A549 (cell line): ENCODE data around the gene COPB1. TPM values are rescaled to one million over a fixed set of nuclear protein-coding genes. Genes with fewer than 3 reads are reported as not detected.

Experiments
- ATAC-seq, 2 experiments: fragments of 200-7000 bp in 1 of 2; fragments of >200 bp in 1 of 2; cut with Nextera tagmentation in 1 of 2; cut with Tn5 transposase in 1 of 2; 3 replicates each; pipeline versions ENCODE4 v1.8.0 to v1.9.1; 2018 to 2020; ENCODE audit warnings: mild to moderate bottlenecking in 1 of 2, moderate library complexity in 1 of 2
- CTCF ChIA-PET: fragments of 300-600 bp; sonication (Branson Sonifier 250); formaldehyde crosslinking; extraction: SDS; loops from one replicate; lab custom pipeline; 2021; ENCODE audit warnings: antibody characterized with exemption, inconsistent platforms; lab: Yijun Ruan, JAX
- POLR2A ChIA-PET: fragments of 350-600 bp; formaldehyde crosslinking; extraction: SDS; loops from one replicate; lab custom pipeline; 2021; ENCODE audit warnings: antibody characterized with exemption, inconsistent platforms; lab: Yijun Ruan, JAX
- DNase-seq, 2 experiments: peaks; one replicate each; pipeline versions ENCODE4 v3.0.0 to v3.0.0-alpha.2; 2011 to 2016; ENCODE audit warnings: low read depth in 1 of 2, low spot score in 1 of 2
- FAIRE-seq: peaks from 2 replicates; lab custom pipeline; 2011; peaks lifted over from hg19 to GRCh38; lab: Jason Lieb, UNC
- H3K27ac ChIP-seq, 2 experiments: fragments of >200 bp; sonication (Bioruptor Twin); formaldehyde crosslinking; 3 replicates each; pipeline ENCODE4 v1.5.1; 2016 to 2017
- H3K4me1 ChIP-seq: fragments of >200 bp; sonication (Bioruptor Twin); formaldehyde crosslinking; 3 replicates; pipeline ENCODE4 v1.6.1; 2016
- H3K4me2 ChIP-seq: fragments of >200 bp; sonication (Bioruptor Twin); formaldehyde crosslinking; 3 replicates; pipeline ENCODE4 v1.6.1; 2016
- H3K4me3 ChIP-seq: fragments of >200 bp; sonication (Bioruptor Twin); formaldehyde crosslinking; 3 replicates; pipeline ENCODE4 v1.5.1; 2016
- H3K9me3 ChIP-seq: fragments of >200 bp; sonication (Bioruptor Twin); formaldehyde crosslinking; 3 replicates; pipeline ENCODE4 v1.6.1; 2016
- CBX8 ChIP-seq: fragments of 200-600 bp; sonication (generic); IDR thresholded peaks from 2 replicates; pipeline ENCODE4 v1.6.1; 2016
- CHD4 ChIP-seq: fragments of 200-600 bp; sonication (generic); IDR thresholded peaks from 2 replicates; pipeline ENCODE4 v1.6.1; 2016; ENCODE audit warnings: antibody characterized with exemption, mild to moderate bottlenecking, borderline replicate concordance
- EP300 ChIP-seq, 2 experiments: fragments of >200 bp; sonication (Bioruptor Twin); formaldehyde crosslinking; IDR thresholded peaks; 2 replicates in 1 of 2; 3 replicates in 1 of 2; pipeline ENCODE4 v1.6.1; 2016 to 2017
- ESRRA ChIP-seq: fragments of 150-350 bp; IDR thresholded peaks from 2 replicates; pipeline ENCODE4 v1.6.1; 2014; ENCODE audit warnings: mild to moderate bottlenecking, low read length, borderline replicate concordance
- FOSB ChIP-seq: fragments of 250-450 bp; sonication (Bioruptor Pico); IDR thresholded peaks from 2 replicates; pipeline ENCODE4 v1.5.0; 2020; ENCODE audit warnings: mild to moderate bottlenecking, moderate library complexity
- GATA3 ChIP-seq: IDR thresholded peaks from 2 replicates; pipeline ENCODE4 v1.6.1; 2012; ENCODE audit warnings: borderline replicate concordance
- HEYL ChIP-seq: fragments of 250-450 bp; sonication (Bioruptor Pico); IDR thresholded peaks from 2 replicates; pipeline ENCODE4 v1.8.0; 2021; ENCODE audit warnings: mild to moderate bottlenecking, moderate library complexity
- MAFK ChIP-seq: fragments of 450-650 bp; IDR thresholded peaks from 2 replicates; pipeline ENCODE4 v1.6.1; 2014; ENCODE audit not compliant: partially characterized antibody
- MAZ ChIP-seq: fragments of 150-350 bp; IDR thresholded peaks from 2 replicates; pipeline ENCODE4 v1.6.1; 2014; ENCODE audit warnings: antibody characterized with exemption, low read depth, low read length, borderline replicate concordance
- MYC ChIP-seq: IDR thresholded peaks from 2 replicates; pipeline ENCODE4 v1.6.1; 2012; ENCODE audit warnings: mild to moderate bottlenecking, inconsistent platforms, low read length, improper control_type of control experiment, borderline replicate concordance
- POLR2A ChIP-seq: IDR thresholded peaks from 2 replicates; pipeline ENCODE4 v1.6.1; 2012; ENCODE audit warnings: mild to moderate bottlenecking, low read length
- RARB ChIP-seq: fragments of 250-450 bp; sonication (Bioruptor Pico); IDR thresholded peaks from 2 replicates; pipeline ENCODE4 v1.8.0; 2021; ENCODE audit warnings: mild to moderate bottlenecking, moderate library complexity
- RCOR1 ChIP-seq: fragments of 150-350 bp; IDR thresholded peaks from 2 replicates; pipeline ENCODE4 v1.6.1; 2014; ENCODE audit warnings: antibody characterized with exemption, low read length, low read depth
- RFX5 ChIP-seq: fragments of 450-650 bp; IDR thresholded peaks from 2 replicates; pipeline ENCODE4 v1.7.1; 2014; ENCODE audit warnings: antibody characterized with exemption, mild to moderate bottlenecking, moderate library complexity
- SREBF2 ChIP-seq: fragments of 450-650 bp; IDR thresholded peaks from 2 replicates; pipeline ENCODE4 v1.6.1; 2014; ENCODE audit warnings: mild to moderate bottlenecking, moderate library complexity
- WGBS: methylation state at CpG from one replicate; pipeline ENCODE4 v1.1.6; 2017; ENCODE audit errors: missing lambda C conversion rate; 5-methylcytosine and 5-hydroxymethylcytosine counted together
- polyA plus RNA-seq, 4 experiments: library from polyadenylated mRNA; depleted of rRNA in 3 of 4; stranded (reverse); fragments of >200 nt; fragmentation: RNase III in 1 of 4; extraction: RNeasy Plus Mini Kit Qiagen cat#74134 plus additional on column Dnase treatment in 1 of 4; gene quantifications; 2 replicates in 3 of 4; 3 replicates in 1 of 4; pipeline ENCODE4 v1.2.3, GENCODE V29; 2011 to 2017
- TF ChIP-seq, protein P1 (sequence below): fragments of 200-600 bp; sonication (generic); IDR thresholded peaks from 2 replicates; pipeline ENCODE4 v1.6.1; 2016; ENCODE audit warnings: antibody characterized with exemption, mild to moderate bottlenecking, moderate library complexity
- TF ChIP-seq, protein P2 (sequence below): fragments of 250-450 bp; sonication (Bioruptor Pico); IDR thresholded peaks from 2 replicates; pipeline ENCODE4 v1.5.0; 2020; ENCODE audit warnings: low read depth, mild to moderate bottlenecking, moderate library complexity
- TF ChIP-seq, protein P3 (sequence below): fragments of 250-450 bp; sonication (Bioruptor Pico); IDR thresholded peaks from 2 replicates; pipeline ENCODE4 v1.5.0; 2021; ENCODE audit warnings: mild to moderate bottlenecking, moderate library complexity, borderline replicate concordance

COPB1 gene
- polyA plus RNA-seq, 2 of the 4 experiments (the other 2 are of a cell fraction) = 128 to 232 TPM

DNA sequence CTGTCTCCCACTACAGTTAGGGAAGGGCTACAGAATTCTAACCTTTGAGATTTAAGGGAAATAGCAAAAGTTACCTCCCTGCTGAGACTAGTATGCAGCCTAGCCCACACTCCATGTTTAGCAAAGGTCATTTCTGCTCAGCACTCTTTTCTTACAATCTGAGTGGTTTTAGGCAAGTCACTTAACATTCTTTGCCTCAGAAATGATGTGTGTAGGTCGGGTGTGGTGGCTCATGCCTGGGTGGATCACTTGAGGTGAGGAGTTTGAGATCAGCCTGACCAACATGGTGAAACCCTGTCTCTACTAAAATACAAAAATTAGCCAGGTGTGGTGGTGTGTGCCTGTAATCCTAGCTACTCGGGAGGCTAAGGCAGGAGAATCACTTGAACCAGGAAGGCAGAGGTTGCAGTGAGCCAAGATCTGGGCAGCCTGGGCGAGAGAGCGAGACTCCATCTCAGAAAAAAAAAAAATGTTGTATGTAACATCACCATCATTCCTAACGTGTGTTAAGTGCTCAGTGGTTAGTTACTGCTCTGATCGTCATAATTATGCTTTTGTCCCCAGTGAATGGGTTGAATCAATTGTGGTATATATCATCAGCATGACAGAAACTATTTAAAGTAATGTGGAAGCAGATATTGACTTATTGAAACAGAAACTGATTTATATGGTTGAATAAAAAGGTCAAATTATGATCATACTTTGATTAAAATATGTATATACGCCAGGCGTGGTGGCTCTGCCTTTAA is 55.0 kb downstream of the COPB1 start:
- WGBS = 86% methylated on average over 8 of the region's 8 CpGs
- POLR2A ChIA-PET = no interaction called here
- Histone ChIP-seq H3K9me3 (no peaks in the 10 kb centered on the region), H3K4me3 (no peak overlapping the region), H3K4me2 (no peak overlapping the region)
- DNase-seq = no peak
- no peak for TF ChIP-seq MAFK
- no peak for TF ChIP-seq POLR2A
- TF ChIP-seq MYC = no peak
- TF ChIP-seq EP300 (IDR thresholded peaks at IDR 0.05) = no peak
- TF ChIP-seq RCOR1 = no peak
- TF ChIP-seq, protein P1, sequence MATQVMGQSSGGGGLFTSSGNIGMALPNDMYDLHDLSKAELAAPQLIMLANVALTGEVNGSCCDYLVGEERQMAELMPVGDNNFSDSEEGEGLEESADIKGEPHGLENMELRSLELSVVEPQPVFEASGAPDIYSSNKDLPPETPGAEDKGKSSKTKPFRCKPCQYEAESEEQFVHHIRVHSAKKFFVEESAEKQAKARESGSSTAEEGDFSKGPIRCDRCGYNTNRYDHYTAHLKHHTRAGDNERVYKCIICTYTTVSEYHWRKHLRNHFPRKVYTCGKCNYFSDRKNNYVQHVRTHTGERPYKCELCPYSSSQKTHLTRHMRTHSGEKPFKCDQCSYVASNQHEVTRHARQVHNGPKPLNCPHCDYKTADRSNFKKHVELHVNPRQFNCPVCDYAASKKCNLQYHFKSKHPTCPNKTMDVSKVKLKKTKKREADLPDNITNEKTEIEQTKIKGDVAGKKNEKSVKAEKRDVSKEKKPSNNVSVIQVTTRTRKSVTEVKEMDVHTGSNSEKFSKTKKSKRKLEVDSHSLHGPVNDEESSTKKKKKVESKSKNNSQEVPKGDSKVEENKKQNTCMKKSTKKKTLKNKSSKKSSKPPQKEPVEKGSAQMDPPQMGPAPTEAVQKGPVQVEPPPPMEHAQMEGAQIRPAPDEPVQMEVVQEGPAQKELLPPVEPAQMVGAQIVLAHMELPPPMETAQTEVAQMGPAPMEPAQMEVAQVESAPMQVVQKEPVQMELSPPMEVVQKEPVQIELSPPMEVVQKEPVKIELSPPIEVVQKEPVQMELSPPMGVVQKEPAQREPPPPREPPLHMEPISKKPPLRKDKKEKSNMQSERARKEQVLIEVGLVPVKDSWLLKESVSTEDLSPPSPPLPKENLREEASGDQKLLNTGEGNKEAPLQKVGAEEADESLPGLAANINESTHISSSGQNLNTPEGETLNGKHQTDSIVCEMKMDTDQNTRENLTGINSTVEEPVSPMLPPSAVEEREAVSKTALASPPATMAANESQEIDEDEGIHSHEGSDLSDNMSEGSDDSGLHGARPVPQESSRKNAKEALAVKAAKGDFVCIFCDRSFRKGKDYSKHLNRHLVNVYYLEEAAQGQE = no peak
- no peak for TF ChIP-seq CHD4
- TF ChIP-seq, protein P2, sequence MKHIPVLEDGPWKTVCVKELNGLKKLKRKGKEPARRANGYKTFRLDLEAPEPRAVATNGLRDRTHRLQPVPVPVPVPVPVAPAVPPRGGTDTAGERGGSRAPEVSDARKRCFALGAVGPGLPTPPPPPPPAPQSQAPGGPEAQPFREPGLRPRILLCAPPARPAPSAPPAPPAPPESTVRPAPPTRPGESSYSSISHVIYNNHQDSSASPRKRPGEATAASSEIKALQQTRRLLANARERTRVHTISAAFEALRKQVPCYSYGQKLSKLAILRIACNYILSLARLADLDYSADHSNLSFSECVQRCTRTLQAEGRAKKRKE = no peak
- TF ChIP-seq RFX5 = no peak
- no peak for TF ChIP-seq RARB (CRISPR knock-in tag)
- no peak for TF ChIP-seq ESRRA
- TF ChIP-seq, protein P3, sequence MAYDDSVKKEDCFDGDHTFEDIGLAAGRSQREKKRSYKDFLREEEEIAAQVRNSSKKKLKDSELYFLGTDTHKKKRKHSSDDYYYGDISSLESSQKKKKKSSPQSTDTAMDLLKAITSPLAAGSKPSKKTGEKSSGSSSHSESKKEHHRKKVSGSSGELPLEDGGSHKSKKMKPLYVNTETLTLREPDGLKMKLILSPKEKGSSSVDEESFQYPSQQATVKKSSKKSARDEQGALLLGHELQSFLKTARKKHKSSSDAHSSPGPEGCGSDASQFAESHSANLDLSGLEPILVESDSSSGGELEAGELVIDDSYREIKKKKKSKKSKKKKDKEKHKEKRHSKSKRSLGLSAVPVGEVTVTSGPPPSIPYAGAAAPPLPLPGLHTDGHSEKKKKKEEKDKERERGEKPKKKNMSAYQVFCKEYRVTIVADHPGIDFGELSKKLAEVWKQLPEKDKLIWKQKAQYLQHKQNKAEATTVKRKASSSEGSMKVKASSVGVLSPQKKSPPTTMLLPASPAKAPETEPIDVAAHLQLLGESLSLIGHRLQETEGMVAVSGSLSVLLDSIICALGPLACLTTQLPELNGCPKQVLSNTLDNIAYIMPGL (CRISPR knock-in tag) = no peak
- TF ChIP-seq SREBF2 = no peak
- no peak for TF ChIP-seq FOSB (CRISPR knock-in tag)
- no peak for TF ChIP-seq CBX8
- no peak for TF ChIP-seq MAZ
- TF ChIP-seq HEYL (CRISPR knock-in tag) = no peak
- TF ChIP-seq, all 56 proteins: peak for 0
- peaks cover 57% of the 10 kb centered on the region for H3K4me1 ChIP-seq
- ATAC-seq (0 out of 6 replicates have a peak, but pooled peaks of 1 of the 2 experiments have one; percentile 7), FAIRE-seq (no peak)
- CTCF ChIA-PET = interaction anchor here (1.3 to 3.9 kb wide), 4 partner anchors 11 to 144 kb away, joined by 4 to 19 read pairs (median 8); no protein-coding TSS in a partner anchor
- H3K27ac ChIP-seq = peak overlapping the region in 1 of 2 experiments; percentile 72; a peak in 3 of 6 replicates

DNA sequence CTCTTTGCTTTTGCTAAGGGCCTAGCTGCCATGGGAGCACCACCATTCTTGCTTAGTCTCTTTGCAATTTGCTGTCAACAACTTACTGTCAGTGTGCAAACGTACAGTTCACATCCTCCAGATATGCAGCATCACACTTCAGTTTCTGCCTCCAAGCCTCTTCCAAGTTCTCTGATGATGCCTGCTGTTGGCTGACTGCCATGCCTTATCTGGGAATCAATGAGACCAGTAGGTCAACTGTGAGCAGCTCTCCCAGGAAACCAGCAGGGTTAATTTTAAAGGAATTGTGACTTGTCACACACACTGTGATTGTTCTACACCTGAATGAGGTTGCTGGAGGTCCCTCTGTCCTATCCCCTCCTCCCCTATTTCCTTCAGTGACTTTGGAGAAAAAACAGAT is 56.0 kb downstream of the COPB1 start:
- TF ChIP-seq GATA3 = peak; percentile 65; the same call in 1 of the 2 replicates
- TF ChIP-seq, protein P1 = no peak
- TF ChIP-seq, all 56 proteins: peak for 1
- ChIA-PET POLR2A (no interaction called here), CTCF (interaction anchor here (1.0 to 3.9 kb wide), 4 partner anchors 12 to 143 kb away, joined by 3 to 19 read pairs (median 6); no protein-coding TSS in a partner anchor)
- peak overlapping the region in 1 of 2 experiments; percentile 34; a peak in 2 of 6 replicates for H3K27ac ChIP-seq
- FAIRE-seq (no peak), ATAC-seq (peak; percentile 40 to 49; a peak in 3 of 6 replicates), DNase-seq (peak in 1 of 2 experiments; percentile 54)
- H3K9me3 ChIP-seq = no peaks in the 10 kb centered on the region
- peaks cover 47% of the 10 kb centered on the region for H3K4me1 ChIP-seq
- H3K4me3 ChIP-seq = no peak overlapping the region
- WGBS = 35% methylated on average over 1 of the region's 1 CpG
- H3K4me2 ChIP-seq = peak overlapping the region; percentile 7; the same call in 1 of the 3 replicates
